ENCODE measurements around the gene PRKAR2A. TPM values are rescaled to one million over a fixed set of nuclear protein-coding genes. Genes with fewer than 3 reads are reported as not detected.

The PRKAR2A gene
- total and polyA plus RNA-seq, 2 experiments from 2014 or later, result 13.5 to 30.2 TPM

DNA sequence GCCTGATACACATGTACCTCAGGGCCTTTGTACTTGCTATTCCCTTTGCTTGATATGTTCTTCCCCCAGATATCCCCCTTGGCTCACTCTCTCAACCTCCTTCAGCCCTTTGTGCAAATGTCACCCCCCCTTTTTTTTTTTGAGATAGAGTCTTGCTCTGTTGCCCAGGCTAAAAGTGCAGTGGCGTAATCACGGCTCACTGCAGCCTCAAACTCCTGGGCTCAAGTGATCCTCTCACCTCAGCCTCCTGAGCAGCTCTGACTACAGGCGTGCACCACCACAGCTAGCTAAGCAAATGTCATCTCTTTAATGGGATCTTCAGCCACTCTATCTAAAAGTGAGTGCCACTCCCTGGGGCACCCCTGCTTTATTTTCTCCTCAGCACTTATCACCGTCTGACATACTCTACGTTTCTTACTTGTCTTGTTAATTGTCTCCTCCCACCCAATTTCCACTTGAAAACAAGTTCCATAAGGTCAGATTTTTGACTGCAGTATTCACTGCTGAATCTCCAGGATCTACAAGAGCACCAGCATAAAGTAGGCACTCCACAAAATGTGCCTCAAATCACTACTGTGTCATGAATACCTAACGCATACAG is 145.3 kb downstream of the PRKAR2A start:
- peak overlapping the region; percentile 43 for H3K4me3 ChIP-seq
- H3K27me3 ChIP-seq (ENCODE audit: insufficient read depth), result no peaks in the 10 kb centered on the region
- H3K79me2 ChIP-seq (replicated peaks; ENCODE audit: insufficient read depth), result peaks cover 100% of the 10 kb centered on the region
- DNase-seq (ENCODE audit: low spot score) (peak; percentile 51), ATAC-seq (peak; percentile 63)
- Mint-ChIP-seq H3K9me3 (no peaks in the 10 kb centered on the region; the same call in 2 of the 3 replicates), H3K4me1 (peaks cover 21% of the 10 kb centered on the region), H3K4me3 (peak overlapping the region; percentile 47), H3K27me3 (ENCODE audit: insufficient read depth, low read depth, poor library complexity) (peaks cover 9% of the 10 kb centered on the region), H3K36me3 (ENCODE audit: low read depth) (peaks cover 71% of the 10 kb centered on the region), H3K27ac (no peak overlapping the region)
- peaks cover 55% of the 10 kb centered on the region for H4K20me1 ChIP-seq (replicated peaks; ENCODE audit: insufficient read depth)
- peaks cover 6% of the 10 kb centered on the region; the same call in 1 of the 2 replicates for H3F3A ChIP-seq (replicated peaks; ENCODE audit: low read depth)
- H3K36me3 ChIP-seq (ENCODE audit: insufficient read depth), result 0 out of 2 replicates have a peak, but pooled peaks cover 14% of the 10 kb centered on the region
- H2AFZ ChIP-seq, result no peak overlapping the region
- H3K9me2 ChIP-seq (ENCODE audit: insufficient read depth), result no peaks in the 10 kb centered on the region
- H3K4me1 ChIP-seq (ENCODE audit: insufficient read depth), result peaks cover 39% of the 10 kb centered on the region
- TF ChIP-seq, protein P1, sequence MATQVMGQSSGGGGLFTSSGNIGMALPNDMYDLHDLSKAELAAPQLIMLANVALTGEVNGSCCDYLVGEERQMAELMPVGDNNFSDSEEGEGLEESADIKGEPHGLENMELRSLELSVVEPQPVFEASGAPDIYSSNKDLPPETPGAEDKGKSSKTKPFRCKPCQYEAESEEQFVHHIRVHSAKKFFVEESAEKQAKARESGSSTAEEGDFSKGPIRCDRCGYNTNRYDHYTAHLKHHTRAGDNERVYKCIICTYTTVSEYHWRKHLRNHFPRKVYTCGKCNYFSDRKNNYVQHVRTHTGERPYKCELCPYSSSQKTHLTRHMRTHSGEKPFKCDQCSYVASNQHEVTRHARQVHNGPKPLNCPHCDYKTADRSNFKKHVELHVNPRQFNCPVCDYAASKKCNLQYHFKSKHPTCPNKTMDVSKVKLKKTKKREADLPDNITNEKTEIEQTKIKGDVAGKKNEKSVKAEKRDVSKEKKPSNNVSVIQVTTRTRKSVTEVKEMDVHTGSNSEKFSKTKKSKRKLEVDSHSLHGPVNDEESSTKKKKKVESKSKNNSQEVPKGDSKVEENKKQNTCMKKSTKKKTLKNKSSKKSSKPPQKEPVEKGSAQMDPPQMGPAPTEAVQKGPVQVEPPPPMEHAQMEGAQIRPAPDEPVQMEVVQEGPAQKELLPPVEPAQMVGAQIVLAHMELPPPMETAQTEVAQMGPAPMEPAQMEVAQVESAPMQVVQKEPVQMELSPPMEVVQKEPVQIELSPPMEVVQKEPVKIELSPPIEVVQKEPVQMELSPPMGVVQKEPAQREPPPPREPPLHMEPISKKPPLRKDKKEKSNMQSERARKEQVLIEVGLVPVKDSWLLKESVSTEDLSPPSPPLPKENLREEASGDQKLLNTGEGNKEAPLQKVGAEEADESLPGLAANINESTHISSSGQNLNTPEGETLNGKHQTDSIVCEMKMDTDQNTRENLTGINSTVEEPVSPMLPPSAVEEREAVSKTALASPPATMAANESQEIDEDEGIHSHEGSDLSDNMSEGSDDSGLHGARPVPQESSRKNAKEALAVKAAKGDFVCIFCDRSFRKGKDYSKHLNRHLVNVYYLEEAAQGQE (IDR thresholded peaks at IDR 0.05; ENCODE audit: unreplicated experiment), result no peak
- TF ChIP-seq, protein P2, sequence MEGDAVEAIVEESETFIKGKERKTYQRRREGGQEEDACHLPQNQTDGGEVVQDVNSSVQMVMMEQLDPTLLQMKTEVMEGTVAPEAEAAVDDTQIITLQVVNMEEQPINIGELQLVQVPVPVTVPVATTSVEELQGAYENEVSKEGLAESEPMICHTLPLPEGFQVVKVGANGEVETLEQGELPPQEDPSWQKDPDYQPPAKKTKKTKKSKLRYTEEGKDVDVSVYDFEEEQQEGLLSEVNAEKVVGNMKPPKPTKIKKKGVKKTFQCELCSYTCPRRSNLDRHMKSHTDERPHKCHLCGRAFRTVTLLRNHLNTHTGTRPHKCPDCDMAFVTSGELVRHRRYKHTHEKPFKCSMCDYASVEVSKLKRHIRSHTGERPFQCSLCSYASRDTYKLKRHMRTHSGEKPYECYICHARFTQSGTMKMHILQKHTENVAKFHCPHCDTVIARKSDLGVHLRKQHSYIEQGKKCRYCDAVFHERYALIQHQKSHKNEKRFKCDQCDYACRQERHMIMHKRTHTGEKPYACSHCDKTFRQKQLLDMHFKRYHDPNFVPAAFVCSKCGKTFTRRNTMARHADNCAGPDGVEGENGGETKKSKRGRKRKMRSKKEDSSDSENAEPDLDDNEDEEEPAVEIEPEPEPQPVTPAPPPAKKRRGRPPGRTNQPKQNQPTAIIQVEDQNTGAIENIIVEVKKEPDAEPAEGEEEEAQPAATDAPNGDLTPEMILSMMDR (conservative IDR thresholded peaks at IDR 0.05; ENCODE audit: low read depth in 2 of 2), result no peak
- TF ChIP-seq STAT1 (IDR thresholded peaks at IDR 0.05; ENCODE audit: unreplicated experiment) (no peak), JUNB (IDR thresholded peaks at IDR 0.05; ENCODE audit: unreplicated experiment) (no peak), POLR2AphosphoS5 (IDR thresholded peaks at IDR 0.05; ENCODE audit: low read depth) (no peak), EZH2phosphoT487 (IDR thresholded peaks at IDR 0.05; ENCODE audit: unreplicated experiment) (no peak), EZH2 (IDR thresholded peaks at IDR 0.05; ENCODE audit: low read depth, unreplicated experiment) (no peak), NANOG (IDR thresholded peaks at IDR 0.05; ENCODE audit: borderline replicate concordance) (no peak; the same call in 1 of the 2 replicates), ZNF114 (CRISPR knock-in tag; IDR thresholded peaks at IDR 0.05) (no peak), CREB1 (CRISPR knock-in tag; IDR thresholded peaks at IDR 0.05; ENCODE audit: low read depth) (no peak), ZNF331 (CRISPR knock-in tag; IDR thresholded peaks at IDR 0.05; ENCODE audit: low read depth) (no peak)
- TF ChIP-seq, protein P3, sequence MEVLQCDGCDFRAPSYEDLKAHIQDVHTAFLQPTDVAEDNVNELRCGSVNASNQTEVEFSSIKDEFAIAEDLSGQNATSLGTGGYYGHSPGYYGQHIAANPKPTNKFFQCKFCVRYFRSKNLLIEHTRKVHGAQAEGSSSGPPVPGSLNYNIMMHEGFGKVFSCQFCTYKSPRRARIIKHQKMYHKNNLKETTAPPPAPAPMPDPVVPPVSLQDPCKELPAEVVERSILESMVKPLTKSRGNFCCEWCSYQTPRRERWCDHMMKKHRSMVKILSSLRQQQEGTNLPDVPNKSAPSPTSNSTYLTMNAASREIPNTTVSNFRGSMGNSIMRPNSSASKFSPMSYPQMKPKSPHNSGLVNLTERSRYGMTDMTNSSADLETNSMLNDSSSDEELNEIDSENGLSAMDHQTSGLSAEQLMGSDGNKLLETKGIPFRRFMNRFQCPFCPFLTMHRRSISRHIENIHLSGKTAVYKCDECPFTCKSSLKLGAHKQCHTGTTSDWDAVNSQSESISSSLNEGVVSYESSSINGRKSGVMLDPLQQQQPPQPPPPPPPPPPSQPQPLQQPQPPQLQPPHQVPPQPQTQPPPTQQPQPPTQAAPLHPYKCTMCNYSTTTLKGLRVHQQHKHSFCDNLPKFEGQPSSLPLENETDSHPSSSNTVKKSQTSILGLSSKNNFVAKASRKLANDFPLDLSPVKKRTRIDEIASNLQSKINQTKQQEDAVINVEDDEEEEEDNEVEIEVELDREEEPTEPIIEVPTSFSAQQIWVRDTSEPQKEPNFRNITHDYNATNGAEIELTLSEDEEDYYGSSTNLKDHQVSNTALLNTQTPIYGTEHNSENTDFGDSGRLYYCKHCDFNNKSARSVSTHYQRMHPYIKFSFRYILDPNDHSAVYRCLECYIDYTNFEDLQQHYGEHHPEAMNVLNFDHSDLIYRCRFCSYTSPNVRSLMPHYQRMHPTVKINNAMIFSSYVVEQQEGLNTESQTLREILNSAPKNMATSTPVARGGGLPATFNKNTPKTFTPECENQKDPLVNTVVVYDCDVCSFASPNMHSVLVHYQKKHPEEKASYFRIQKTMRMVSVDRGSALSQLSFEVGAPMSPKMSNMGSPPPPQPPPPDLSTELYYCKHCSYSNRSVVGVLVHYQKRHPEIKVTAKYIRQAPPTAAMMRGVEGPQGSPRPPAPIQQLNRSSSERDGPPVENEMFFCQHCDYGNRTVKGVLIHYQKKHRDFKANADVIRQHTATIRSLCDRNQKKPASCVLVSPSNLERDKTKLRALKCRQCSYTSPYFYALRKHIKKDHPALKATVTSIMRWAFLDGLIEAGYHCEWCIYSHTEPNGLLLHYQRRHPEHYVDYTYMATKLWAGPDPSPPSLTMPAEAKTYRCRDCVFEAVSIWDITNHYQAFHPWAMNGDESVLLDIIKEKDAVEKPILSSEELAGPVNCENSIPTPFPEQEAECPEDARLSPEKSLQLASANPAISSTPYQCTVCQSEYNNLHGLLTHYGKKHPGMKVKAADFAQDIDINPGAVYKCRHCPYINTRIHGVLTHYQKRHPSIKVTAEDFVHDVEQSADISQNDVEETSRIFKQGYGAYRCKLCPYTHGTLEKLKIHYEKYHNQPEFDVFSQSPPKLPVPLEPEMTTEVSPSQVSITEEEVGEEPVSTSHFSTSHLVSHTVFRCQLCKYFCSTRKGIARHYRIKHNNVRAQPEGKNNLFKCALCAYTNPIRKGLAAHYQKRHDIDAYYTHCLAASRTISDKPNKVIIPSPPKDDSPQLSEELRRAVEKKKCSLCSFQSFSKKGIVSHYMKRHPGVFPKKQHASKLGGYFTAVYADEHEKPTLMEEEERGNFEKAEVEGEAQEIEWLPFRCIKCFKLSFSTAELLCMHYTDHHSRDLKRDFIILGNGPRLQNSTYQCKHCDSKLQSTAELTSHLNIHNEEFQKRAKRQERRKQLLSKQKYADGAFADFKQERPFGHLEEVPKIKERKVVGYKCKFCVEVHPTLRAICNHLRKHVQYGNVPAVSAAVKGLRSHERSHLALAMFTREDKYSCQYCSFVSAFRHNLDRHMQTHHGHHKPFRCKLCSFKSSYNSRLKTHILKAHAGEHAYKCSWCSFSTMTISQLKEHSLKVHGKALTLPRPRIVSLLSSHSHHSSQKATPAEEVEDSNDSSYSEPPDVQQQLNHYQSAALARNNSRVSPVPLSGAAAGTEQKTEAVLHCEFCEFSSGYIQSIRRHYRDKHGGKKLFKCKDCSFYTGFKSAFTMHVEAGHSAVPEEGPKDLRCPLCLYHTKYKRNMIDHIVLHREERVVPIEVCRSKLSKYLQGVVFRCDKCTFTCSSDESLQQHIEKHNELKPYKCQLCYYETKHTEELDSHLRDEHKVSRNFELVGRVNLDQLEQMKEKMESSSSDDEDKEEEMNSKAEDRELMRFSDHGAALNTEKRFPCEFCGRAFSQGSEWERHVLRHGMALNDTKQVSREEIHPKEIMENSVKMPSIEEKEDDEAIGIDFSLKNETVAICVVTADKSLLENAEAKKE (CRISPR knock-in tag; IDR thresholded peaks at IDR 0.05), result no peak
- TF ChIP-seq, protein P4, sequence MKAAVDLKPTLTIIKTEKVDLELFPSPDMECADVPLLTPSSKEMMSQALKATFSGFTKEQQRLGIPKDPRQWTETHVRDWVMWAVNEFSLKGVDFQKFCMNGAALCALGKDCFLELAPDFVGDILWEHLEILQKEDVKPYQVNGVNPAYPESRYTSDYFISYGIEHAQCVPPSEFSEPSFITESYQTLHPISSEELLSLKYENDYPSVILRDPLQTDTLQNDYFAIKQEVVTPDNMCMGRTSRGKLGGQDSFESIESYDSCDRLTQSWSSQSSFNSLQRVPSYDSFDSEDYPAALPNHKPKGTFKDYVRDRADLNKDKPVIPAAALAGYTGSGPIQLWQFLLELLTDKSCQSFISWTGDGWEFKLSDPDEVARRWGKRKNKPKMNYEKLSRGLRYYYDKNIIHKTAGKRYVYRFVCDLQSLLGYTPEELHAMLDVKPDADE (IDR thresholded peaks at IDR 0.05), result no peak
- H3K27ac ChIP-seq (ENCODE audit: low read depth), result peak overlapping the region; percentile 33
- H3K4me2 ChIP-seq, result peak overlapping the region; percentile 73
